ENCODE results near the gene TIMM10.

The TIMM10 gene, protein sequence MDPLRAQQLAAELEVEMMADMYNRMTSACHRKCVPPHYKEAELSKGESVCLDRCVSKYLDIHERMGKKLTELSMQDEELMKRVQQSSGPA

GRCh38 chr11:57530596-57531507 lies at the start of gene TIMM10:
TIMM10 (minus strand) TSS chr11:57530754; CDS start chr11:57530189, 565 bp downstream.
- DNase-seq (ENCODE audit: insufficient read length, low spot score) = peak; percentile 93
- peak; percentile 98 for FAIRE-seq

DNA sequence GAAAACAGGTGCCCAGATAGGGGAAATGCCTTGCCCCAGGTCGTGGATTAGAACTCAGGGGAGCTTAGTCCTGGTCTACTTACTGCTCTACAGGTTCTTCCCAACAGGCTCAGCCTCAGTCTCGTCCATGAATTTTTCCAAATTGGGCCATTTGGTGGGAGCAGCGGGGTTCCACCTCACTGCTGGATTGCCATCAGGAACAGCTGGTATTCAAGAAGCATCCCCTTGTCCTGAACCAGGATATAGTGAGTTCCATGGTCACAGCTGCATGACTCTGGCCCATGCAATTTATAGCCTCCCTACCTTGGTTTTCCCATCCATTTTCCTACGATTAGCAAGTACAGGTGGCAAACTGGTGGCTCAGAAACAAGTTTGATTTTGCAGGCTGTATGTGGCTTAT lies 43.5 kb upstream of the TIMM10 start:
- FAIRE-seq (no peak), DNase-seq (ENCODE audit: insufficient read length, low spot score) (no peak)

DNA sequence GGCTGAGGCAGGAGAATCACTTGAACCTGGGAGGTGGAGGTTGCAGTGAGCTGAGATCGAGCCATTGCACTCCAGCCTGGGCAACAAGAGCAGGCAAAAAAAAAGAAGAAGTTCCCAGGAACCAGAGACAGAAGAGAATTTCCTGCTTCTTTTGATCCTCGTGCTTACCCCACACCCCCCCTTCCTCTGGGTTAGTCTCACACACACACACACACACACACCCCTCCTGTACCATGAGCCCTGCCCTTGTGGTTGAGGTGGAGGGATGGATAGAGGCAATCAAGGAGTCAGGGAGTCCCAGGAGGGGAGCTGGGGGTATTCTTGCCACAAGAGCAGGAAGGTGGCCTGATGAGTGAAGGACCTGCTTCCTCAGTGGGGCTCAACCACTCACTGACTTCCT lies 41.1 kb upstream of the TIMM10 start:
- no peak for FAIRE-seq
- DNase-seq (ENCODE audit: insufficient read length, low spot score) = no peak

GRCh38 chr11:57568330-57568766 lies 37.8 kb upstream of the TIMM10 start:
- FAIRE-seq (no peak), DNase-seq (ENCODE audit: insufficient read length, low spot score) (no peak)

- FAIRE-seq (peak; percentile 79), DNase-seq (ENCODE audit: insufficient read length, low spot score) (peak; percentile 72)
These were observed 37.2 kb upstream of the TIMM10 start, which contains the start of gene UBE2L6 for GRCh38 chr11:57567515-57568329. UBE2L6 (minus strand) TSS chr11:57567672; CDS start chr11:57567611, 61 bp downstream.

GRCh38 chr11:57566905-57567514 lies 36.5 kb upstream of the TIMM10 start:
- FAIRE-seq (peak; percentile 44), DNase-seq (ENCODE audit: insufficient read length, low spot score) (no peak)

- FAIRE-seq (peak; percentile 99), DNase-seq (ENCODE audit: insufficient read length, low spot score) (peak; percentile 57)
These were observed 35.7 kb upstream of the TIMM10 start for GRCh38 chr11:57566005-57566904.

DNA sequence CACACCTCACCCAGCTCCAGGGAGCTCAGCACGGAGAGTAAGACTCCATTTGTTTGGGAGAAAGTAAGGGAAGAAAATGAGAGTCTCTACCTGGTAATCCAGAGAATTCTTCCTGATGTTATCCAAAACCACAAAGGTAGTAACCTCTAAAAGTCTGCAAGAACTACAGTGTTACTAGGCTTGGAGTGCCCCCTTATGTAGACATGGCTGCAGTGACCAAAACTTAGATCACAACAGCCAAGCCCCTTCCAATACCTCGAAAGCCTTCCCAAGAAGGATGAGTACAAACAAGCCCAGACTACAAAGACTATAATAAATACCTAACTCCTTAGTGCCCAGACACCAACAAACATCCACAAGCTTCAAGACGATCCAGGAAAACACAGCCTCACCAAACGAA lies 32.0 kb upstream of the TIMM10 start:
- DNase-seq (ENCODE audit: insufficient read length, low spot score) (no peak), FAIRE-seq (no peak)

DNA sequence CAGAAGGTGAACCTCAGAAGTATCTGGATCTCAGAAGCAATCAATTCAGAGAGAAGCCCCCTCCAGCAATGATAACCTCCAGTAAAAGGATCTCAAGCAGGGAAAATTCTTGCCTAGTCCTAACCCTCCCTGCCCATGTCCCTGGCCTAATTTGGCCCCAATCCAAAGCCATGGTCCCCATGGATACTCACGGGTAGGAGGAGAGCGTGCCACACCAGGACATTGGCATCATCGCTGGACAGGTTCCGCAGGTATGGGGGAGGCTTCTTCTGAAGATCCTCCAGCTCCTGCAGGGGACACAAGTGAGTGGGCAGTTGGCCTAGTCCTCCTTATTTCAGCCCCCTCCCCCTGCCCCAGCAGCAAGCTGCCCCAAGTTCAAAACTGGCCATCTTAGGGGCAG lies 29.6 kb upstream of the TIMM10 start:
- FAIRE-seq (no peak), DNase-seq (ENCODE audit: insufficient read length, low spot score) (no peak)

GRCh38 chr11:57556041-57556440 lies 25.5 kb upstream of the TIMM10 start:
- FAIRE-seq (no peak), DNase-seq (ENCODE audit: insufficient read length, low spot score) (no peak)

GRCh38 chr11:57555393-57555792 lies 24.8 kb upstream of the TIMM10 start:
- no peak for FAIRE-seq

DNA sequence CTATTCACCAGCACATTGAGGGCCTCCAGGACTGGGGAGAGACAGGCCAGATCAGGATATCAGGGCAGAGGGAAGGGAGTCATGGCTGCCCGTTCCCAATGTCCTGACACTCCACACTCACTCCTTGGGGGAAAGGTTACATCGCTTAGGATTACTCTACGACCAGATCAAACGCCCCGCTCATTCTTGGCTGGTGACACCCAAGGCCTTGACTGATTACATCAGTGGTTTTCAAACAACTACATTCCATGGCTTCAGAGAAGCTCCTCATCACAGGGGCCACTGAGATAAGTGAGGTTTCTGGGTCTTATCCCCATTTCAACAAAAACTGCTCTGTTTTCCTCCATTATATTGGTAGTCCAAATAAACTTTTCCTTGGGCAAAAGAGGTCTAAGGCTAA lies 21.9 kb upstream of the TIMM10 start:
- FAIRE-seq = no peak
- DNase-seq (ENCODE audit: insufficient read length, low spot score) = no peak

More at GRCh38 chr11:57555393-57555792, 24.8 kb upstream of the TIMM10 start:
- DNase-seq (ENCODE audit: insufficient read length, low spot score) = no peak

- FAIRE-seq = no peak
- no peak for DNase-seq (ENCODE audit: insufficient read length, low spot score)
These were observed 21.4 kb upstream of the TIMM10 start for GRCh38 chr11:57551941-57552340.

GRCh38 chr11:57549983-57550382 lies 19.4 kb upstream of the TIMM10 start:
- DNase-seq (ENCODE audit: insufficient read length, low spot score) = no peak

DNA sequence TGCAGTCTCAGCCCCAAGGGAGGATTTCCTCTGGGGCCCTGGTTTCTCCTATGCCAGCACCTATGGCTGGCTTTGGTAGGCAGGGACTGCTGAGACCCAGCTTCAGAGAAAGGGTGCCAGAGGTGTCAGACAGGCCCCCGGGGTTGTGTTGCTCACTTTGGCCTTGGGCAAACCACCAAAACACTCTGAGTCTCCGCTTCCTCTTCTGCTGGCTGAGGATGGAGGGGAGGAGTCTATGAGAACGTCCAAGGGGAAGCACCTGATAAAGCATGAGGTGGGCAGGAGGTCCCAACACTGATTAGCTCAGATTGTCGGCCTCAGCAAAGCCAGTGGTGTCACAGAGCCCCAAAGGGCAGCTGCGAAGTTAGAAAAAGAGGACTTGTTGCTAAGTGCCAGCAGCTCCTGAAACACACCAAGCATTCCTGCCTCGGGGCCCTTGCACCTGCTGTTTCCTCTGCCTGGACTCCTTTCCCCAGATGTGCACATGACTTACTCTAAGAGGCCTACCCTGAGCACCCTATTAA lies 17.4 kb upstream of the TIMM10 start:
- FAIRE-seq (peak; percentile 78), DNase-seq (ENCODE audit: insufficient read length, low spot score) (peak; percentile 52)

More at GRCh38 chr11:57549983-57550382, 19.4 kb upstream of the TIMM10 start:
- FAIRE-seq = no peak

DNA sequence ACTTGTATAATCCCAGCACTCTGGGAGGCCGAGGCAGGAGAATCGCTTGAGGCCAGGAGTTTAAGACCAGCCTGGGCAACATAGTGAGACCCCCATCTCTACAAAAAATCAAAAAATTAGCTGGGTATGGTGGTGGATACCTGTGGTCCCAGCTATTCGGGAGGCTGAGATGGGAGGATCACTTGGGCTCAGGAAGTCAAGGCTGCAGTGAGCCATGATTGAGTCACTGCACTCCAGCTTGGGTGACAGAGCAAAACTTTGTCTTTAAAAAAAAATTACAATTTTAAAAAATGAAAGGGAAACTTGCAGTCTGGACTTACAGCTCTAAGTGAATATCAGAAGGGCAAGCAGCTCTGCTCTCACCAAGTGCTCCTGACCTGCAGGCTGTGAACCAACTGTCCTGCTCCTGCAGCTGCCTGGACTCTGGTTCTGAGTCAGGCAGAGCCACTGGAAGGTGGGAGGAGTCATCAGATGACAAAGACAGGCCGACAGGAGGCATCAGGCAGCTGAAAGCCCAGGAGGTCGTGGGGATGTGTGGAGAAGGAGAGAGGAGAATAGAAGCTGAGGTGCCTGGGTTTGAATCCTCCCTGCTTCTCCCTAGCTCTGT lies 16.4 kb upstream of the TIMM10 start:
- FAIRE-seq = peak; percentile 33
- DNase-seq (ENCODE audit: insufficient read length, low spot score) = peak; percentile 35

- FAIRE-seq = no peak
- DNase-seq (ENCODE audit: insufficient read length, low spot score) = no peak
These were observed 15.9 kb upstream of the TIMM10 start for GRCh38 chr11:57546451-57546850.

DNA sequence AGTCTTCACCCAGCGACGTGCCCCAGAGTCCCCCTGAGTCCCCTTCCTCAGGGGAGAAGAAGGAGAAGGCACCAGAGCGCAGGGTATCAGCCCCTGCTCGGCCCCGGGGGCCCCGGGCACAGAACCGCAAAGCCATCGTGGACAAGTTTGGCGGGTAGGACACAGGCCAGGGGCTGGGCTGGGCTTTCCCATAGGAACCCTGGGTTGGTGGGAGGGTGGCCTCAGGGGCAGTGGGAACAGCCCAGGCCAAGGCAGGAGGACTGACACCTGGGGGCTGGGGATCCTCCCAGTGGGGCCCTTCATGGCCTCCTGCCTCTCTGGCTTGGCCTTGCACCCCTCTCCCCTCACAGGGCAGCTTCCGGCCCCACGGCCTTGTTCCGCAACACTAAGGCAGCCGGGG lies 15.3 kb upstream of the TIMM10 start:
- FAIRE-seq = no peak
- DNase-seq (ENCODE audit: insufficient read length, low spot score) = no peak

- no peak for DNase-seq (ENCODE audit: insufficient read length, low spot score)
- no peak for FAIRE-seq
These were observed 14.0 kb upstream of the TIMM10 start for GRCh38 chr11:57544566-57544965.

Measured in GM19239 (cell line).